GM18526 (cell line): ENCODE results near the gene CENPP.

Experiments used
- POLR2A ChIP-seq: IDR thresholded peaks from 3 replicates; pipeline ENCODE4 v1.6.1; 2011; ENCODE audit not compliant: insufficient read length; ENCODE audit errors: extremely low read depth

Gene CENPP

DNA sequence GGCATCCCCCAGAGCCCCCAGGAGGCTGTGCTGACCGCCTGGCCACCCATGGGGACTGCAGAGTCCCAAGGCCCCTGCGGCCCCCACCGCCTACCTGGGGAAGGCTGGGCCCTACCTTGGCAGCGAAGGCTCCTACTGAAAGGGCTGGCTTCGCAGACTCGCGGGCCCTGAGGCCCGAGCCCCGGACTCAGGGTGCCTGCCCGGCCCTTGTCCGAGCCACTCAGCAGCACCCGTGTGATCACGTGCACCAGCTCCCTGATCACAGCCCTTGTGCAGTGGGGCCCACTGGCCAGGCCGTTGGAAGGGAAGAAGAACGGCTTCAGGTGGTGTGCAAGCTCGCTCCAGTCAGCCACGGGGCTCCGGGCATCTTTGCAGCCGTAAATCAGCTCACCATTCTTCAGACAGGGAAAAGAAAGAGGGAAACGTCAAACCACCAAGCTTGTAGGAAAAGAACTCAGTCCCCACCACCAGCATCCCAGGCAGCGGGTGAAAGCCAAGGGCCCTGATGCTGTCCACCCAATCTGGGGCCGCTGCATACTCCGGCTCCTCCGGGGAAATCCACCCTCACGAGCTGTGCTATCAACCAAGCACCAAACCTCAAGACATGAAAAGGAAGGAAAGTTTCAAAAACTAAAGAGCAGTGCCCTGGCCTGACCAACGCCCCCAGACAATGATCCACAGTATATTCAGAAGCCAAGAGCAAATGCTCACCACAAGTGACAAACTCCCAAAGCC lies 312.3 kb downstream of the CENPP start:
- no peak for TF ChIP-seq POLR2A

DNA sequence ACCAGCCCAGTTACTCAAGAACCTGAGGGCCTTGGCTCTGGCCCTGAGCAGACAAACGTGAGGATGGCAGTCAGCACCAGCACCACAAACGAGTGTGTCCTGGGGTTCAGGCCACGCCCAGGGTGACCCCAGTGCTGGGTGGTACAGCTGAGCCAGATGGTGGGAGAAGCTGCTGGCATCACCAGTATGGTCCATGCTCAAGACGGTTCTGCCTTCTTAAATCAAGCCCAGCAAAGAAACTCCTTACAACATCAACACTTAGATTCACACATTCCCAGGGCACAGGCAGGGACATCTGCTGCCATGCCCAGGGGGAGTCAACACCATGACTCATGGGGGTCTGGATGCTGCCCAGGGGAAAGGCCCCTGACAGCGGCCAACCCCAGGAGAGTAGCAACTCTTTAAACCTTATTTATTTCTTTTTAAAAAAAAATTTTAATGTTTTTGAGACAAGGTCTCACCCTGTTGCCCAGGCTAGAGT lies 312.9 kb downstream of the CENPP start:
- TF ChIP-seq POLR2A: no peak

- no peak for TF ChIP-seq POLR2A
These were observed 313.4 kb downstream of the CENPP start for GRCh38 chr9:92639124-92639523.

- no peak for TF ChIP-seq POLR2A
These were observed 314.1 kb downstream of the CENPP start for GRCh38 chr9:92639791-92640271.

DNA sequence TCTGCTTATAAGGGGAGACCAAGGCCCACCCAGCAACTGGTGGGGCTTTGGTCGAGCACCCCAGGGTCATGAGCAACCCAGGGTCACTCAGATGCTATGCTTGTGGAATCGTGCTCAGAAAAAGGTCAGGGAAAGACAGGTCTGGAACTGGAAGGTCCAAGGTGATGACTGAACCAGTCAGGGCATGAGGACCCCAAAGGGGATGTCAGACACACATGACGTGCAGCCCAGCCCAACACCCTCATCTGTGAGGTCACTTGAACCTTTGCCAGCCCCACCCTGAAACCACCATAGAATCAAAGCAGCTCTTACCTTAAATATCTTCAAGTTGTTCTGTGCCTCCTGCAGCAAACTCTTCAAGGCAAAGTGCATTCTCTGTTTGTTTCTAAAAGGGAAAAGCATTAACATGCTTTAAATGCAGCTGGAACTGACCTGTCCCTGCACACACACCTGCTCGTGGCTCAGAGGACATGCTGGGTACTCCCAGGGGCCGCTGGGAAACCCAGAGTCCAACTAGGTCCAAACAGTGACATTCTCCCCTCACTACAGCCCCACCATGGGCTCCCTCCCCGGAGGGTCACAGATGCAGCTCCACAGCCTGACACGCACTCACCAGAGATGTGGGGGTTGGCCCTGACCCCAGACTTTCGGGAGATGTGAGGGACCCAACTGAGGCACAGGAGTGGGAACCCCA lies 314.8 kb downstream of the CENPP start:
- TF ChIP-seq POLR2A: no peak

- TF ChIP-seq POLR2A: no peak
These were observed 315.5 kb downstream of the CENPP start for GRCh38 chr9:92641092-92641809.

DNA sequence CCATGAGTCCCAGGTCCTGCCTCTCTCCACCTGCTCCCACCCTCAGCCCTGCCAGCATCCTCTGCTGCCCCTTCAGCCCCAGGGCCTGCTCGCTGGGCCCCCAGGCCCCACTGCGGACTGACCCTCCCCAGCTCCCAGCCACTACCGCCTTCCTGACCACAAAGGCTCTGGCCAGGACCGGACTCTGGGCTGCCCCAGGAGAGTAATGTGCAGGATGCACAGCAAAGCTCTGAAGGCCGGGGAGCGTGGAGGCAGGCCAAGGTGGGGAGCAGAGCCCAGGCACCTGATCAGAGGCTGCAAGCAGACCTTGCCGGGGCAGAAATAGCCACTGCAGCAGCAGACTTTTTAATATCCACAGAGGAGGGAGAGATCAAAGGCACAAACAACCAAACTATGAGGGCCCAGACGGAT lies 316.3 kb downstream of the CENPP start:
- TF ChIP-seq POLR2A: no peak

- no peak for TF ChIP-seq POLR2A
These were observed 316.8 kb downstream of the CENPP start for GRCh38 chr9:92642564-92642963.

GRCh38 chr9:92644278-92644677 lies 318.5 kb downstream of the CENPP start:
- TF ChIP-seq POLR2A: no peak

DNA sequence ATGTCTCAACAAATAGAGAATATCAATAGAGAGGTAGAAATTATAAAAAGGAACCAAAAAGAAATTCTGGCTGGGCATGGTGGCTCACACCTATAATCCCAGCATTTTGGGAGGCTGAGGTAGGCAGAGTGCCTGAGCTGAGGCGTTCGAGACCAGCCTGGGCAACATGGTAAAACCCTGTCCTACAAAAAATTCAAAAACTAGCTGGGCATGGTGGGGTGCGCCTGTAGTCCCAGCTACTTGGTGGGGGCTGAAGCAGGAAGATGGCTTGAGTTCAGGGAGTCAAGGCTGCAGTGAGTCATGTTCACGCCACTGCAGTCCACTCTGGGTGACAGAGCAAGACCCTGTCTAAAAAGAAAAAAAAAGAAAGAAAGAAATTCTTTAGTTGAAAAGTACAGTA lies 319.3 kb downstream of the CENPP start:
- TF ChIP-seq POLR2A: no peak

DNA sequence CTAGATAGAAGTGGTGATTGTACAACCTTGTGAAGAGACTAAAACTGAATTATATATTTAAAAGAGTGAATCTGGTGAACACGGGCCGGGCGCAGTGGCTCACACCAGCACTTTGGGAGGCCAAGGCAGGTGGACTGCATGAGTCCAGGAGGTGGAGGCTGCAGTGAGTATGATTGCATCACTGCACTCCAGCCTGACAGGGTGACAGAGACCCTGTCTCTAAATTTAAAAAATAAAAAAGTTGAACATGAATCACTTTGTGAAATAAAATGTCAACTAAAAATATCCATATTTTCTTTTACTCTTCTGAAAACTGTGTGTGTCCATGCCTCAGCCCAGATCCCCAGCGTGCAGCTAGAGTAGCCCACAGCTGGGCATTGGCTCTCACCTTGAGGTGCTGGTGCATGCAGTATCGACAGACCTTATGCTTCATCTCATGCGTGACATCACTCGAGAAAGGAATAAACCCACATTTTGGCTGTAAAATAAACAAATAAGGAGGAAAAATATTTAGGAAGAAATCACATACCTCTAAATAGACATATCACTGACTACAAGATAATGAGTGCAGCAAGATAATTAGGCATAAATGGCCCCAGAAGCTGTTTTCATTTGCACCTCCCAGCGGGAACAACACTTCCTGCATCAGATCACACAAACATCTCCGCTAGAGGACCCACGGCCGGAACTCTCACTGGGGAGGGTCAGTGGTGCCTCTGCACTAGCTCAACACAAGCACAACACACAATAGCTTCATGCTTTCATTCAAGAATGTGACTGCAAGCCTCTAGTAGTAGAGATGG lies 322.1 kb downstream of the CENPP start:
- TF ChIP-seq POLR2A: no peak

DNA sequence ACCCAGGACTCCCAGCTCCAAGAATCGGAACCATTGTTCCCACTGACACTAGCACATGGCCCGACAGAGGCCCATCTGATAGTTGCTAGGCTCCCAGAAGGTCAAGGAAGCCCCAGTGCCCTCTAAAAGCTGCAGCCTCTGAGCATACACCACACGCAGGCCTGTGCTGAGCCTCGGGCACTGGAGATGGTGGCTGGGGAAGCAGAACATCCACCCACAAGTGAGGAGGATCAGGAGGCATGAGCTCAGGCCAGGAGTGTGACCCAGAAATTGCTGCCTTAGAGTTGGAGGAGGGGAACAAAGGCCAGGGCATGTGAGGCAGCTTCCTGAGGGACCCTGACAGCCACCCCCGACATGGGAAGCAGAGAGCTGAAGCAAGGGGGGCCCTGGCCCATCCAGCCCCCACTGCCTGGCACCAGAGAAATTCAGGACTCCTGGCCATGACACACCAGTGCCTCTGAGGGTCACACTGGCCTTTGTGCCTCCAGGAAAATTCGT lies 322.8 kb downstream of the CENPP start:
- TF ChIP-seq POLR2A: no peak

GRCh38 chr9:92649007-92649406 lies 323.3 kb downstream of the CENPP start:
- TF ChIP-seq POLR2A: no peak

GRCh38 chr9:92650296-92650695 lies 324.5 kb downstream of the CENPP start:
- no peak for TF ChIP-seq POLR2A
